Gastrocnemius medialis (tissue), 4 donors: ENCODE measurements around the gene OR10K2.

Experiments used
- POLR2A ChIP-seq, 2 donors: fragments of 450-650 bp; IDR thresholded peaks; one replicate each; pipeline ENCODE4 v1.6.1; 2017; ENCODE audit warnings: antibody characterized with exemption in 2 of 2, mild to moderate bottlenecking in 2 of 2, moderate library complexity in 2 of 2
- TF ChIP-seq, protein P1 (sequence below), 5 experiments: fragments of 450-650 bp in 3 of 5; fragments of 200-600 bp in 2 of 5; sonication (generic) in 2 of 5; IDR thresholded peaks in 4 of 5; conservative IDR thresholded peaks in 1 of 5; 1 replicate in 4 of 5; 2 replicates in 1 of 5; pipeline ENCODE4 v1.5.1; 2016 to 2019; ENCODE audit warnings: antibody characterized with exemption in 5 of 5, mild to moderate bottlenecking in 3 of 5, moderate library complexity in 3 of 5

DNA sequence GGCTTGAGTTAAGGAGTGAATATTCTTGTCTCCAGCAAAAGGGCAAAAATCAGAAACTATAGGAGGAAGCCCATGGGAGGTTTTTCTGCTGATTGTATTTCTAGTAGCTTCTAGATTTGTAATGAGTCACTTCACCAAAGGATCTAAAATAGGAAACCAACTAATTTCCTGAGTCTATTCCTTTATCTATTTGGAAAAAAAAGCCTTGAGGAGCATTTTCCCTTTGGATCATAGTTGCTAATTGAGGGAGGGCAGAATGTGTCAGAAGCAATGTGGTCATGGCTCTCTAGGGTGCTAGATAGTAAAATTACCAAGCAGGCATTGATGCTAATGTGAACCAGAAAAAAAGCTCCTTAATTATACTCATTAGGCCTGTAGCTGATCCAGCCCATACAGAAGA, 45.9 kb upstream of the OR10K2 start, which contains the start of gene OR10R2:
- TF ChIP-seq, protein P1, sequence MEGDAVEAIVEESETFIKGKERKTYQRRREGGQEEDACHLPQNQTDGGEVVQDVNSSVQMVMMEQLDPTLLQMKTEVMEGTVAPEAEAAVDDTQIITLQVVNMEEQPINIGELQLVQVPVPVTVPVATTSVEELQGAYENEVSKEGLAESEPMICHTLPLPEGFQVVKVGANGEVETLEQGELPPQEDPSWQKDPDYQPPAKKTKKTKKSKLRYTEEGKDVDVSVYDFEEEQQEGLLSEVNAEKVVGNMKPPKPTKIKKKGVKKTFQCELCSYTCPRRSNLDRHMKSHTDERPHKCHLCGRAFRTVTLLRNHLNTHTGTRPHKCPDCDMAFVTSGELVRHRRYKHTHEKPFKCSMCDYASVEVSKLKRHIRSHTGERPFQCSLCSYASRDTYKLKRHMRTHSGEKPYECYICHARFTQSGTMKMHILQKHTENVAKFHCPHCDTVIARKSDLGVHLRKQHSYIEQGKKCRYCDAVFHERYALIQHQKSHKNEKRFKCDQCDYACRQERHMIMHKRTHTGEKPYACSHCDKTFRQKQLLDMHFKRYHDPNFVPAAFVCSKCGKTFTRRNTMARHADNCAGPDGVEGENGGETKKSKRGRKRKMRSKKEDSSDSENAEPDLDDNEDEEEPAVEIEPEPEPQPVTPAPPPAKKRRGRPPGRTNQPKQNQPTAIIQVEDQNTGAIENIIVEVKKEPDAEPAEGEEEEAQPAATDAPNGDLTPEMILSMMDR (IDR thresholded peaks at IDR 0.05 in 4 of 5, conservative IDR thresholded peaks at IDR 0.05 in 1 of 5), result no peak
- TF ChIP-seq POLR2A (IDR thresholded peaks at IDR 0.05), result no peak
